Activated naive CD4-positive, alpha-beta T cell (primary cell): ENCODE data around the gene C14orf132.
A peak's percentile ranks its signal among the peaks of the same experiment; 100 is the strongest.

Experiments
- DNase-seq, 4 experiments: peaks; one replicate each; lab custom pipeline; 2025; lab: John Stamatoyannopoulos, UW

C14orf132 gene

DNA sequence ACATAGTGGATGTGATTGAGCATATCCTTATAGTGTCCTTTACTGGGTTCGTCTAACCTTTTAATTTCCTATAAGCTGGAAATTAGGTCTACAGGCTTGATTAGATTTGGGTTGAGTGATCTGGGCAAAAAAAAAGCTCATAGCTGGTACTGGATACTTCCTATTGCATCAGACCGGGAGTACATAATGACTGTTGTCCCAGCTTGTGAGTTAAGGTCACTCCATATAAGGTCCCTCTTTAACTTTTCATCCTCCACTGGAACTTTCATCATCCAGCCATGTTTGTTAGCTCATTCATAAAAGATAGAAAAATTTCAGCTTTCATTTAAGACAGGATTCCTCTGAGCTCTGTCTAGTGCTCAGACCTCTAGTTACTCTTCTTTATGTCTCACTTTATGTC is 80.8 kb downstream of the C14orf132 start:
- DNase-seq, result no peak

DNA sequence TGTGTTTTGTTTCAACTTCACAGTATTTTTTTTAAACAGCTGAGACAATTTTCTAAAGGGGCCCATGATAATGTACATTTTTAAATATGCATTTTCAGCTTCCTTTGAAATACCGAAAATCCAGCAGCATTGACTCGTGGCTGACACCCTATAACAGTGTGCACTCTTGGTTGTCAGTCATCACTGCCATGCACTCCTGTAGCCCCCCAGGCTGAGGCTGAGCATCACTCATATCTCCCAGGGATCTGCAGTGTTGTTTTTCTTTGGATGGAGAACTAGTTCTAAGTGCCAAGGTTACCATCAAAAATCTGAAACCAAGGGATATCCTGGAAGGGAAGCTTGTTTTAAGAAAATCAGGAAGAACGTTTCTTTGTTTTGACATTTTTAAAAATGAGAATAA is 81.2 kb downstream of the C14orf132 start:
- no peak for DNase-seq

DNA sequence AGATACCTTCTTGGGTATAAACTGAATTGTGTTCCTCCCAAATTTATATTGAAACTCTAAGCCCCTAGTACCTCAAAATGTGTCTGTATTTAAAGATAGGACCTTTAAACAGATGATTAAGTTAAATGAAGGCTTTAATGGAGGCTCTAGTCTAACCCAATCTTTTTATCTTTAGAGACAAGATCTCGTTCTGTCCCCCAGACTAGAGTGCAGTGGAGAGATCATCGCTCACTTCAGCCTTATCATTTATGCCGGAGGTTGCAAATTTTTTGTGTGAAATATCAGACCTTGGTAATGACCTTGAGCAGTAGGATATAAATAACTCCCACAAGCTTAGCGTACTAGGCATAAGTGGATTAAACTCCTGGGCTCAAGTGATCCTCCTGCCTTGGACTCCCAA is 81.8 kb downstream of the C14orf132 start:
- no peak for DNase-seq

DNA sequence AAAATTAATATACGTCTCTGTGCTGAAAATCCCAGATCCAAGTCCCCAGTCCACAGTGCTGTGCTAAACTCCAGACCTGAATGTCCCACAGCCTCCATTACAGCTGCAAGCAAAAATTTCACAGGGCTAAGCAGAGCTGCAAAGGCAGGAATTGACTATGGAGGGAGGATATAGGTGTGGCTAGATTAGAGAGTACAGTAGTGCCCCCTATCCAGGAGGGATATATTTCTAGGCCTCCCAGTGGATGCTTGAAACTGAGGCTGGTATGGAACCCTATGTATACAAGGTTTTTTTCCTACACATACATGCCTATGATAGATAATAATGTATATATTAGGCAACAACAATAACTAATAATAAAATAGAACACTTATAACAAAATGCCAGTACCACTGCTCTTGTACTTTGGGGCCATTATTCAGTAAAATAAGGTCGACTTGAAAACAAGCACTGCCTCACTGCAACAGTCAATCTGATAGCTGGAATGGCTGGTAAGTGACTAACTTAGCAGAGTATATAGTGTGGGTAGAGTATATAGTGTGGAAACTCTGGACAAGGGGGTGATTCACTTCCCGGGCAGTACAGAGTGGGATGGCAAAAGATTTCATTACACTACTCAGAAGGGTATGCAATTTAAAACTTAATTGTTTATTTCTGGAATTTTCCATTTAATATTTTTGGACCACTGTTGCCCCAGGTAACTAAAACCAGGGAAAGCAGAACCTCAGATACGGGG is 82.7 kb downstream of the C14orf132 start:
- no peak for DNase-seq

DNA sequence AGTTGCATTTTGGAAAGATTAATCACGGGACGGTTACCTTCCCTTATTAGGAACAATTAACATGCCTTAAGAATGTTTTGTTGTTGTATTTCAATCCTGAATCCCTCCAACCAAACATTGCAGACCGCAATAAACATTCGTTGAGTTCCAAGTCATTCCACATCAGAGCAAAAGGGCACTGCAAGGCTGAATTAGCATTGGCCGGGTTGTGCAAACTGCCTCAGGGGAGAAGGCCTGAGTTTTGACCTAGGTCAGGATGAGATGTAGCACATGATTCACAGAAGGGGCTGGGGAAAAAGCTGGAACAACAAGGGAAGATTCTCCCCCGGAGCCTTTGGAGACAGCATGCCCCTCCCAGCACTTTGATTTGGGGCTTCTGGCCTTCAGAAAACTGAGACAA is 83.3 kb downstream of the C14orf132 start:
- DNase-seq, result no peak

DNA sequence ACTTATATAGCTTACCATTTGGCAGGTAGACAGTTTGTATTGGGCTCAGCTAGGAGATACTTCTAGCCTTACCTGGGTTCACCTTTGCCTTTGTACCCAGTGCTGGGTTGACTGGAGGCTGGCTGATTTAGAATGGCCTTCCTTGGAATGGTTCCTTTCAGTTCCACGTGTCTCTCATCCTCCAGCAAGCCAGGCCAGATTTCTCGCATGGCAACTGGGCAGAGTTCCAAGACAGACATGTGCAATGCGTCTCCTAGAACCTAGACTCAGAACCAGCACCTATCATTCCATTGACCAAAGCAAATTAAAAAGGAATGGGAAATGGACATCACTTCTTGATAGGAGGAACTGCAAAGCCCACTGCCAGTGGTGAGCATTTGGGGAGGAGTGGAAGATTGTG is 86.4 kb downstream of the C14orf132 start:
- no peak for DNase-seq

DNA sequence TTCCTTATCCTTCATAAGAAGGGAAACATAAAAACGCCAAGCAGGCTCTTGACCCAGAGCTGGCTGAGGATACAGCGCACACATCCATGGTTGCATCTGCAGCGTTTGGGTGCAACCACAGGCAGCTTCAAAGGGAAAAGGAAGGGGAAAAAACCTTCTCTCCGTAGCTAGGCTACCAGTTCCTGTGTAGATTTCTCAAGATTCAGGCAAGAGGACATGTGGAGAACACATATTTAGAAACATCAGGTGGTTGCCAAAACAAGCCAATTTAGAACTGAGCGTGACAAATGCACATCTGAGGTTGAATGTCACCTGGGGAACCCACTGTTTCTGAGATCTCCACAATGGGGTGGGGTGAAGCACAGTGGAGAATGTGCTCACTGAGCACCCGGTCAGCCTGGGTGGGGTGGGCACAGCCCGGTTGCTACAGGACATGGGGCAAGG is 87.2 kb downstream of the C14orf132 start:
- peak in 1 of 4 experiments; percentile 8 for DNase-seq

DNA sequence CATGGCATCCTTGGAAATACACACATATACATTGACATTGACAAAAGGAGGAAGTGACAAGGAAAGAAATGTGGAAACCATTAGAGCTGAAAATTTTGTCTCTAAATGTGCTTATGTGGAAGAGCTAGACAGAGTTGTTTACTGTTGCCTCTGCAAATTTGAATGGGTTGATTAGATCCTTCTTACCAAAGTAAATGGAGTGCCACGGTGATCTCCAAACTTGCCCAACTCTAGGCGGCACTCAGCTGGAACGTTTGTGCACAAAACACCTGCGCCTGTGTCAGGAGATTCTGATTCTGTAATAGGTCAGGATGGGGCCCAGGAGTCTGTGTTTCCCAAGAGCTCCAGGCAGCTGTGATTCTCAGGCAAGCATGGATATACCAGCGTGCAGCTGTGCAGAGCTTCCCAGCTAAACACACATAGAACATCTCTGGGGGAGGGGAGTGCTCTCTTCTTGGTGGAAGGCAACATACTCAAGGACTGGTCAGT is 87.7 kb downstream of the C14orf132 start:
- DNase-seq, result no peak

DNA sequence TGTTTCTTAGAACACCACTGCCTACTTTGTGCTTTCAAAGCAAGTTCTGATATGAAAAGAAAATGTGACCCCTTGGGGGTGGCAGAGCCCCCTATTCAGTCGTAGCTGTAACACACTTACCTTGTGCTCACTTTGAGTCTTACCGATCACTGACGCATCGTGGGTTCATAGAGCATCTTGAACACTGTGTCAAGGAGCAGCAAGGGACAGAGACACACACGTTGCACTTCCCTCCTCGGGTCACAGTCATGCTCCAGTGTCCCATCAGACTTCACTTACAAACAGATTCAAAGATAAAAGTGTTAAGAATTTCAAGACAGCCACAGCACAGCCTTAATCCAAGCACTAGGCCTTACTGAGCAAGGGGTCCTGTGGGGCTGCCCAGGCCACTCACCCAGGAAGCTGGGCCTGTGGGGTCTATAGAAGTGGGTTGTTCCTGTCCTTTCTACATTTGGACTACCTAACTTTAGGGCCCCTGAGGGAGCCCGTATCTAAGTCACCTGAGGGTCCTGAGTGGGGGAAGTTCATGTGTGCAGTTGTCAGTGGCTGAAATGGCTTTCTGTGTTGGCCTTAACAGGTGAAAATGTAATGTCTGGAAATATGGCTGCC is 90.1 kb downstream of the C14orf132 start:
- no peak for DNase-seq

DNA sequence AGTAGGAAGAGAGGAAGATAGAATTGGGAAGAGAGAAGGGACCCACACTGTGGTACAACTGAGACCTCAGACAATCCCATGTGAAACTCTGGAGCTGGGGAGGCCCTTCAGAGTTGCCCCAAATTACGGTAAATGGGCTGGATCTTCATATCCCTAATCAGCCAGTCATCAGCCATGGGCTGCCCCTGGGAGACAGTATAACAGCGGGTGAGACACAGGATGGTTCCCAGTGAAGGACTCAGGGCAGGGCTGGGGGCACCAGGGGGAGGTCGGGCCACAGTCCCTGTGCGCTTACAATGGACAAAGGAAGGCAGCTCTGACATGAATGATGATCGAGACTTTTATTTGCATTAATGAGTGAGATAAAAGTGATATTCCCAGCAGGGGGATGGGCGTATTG is 91.2 kb downstream of the C14orf132 start:
- no peak for DNase-seq

DNA sequence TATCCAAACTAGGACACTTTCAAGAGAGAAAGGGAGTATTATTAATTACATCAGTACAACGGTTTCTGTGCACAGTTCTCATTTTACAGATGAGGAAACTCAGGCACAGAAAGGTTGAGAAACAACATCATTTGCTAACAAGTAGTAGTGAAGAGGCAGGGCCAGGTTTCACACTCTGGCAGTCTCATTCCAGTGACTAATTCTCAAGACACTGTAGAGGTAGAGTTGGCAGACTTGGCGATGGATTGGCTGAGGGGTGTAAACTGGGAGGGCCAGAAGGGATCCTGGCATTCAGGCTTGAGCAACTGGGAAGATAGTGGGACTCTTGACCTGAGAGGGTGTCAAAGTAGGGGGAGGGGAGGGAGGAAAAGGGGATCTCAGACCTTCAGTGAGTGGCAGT is 91.7 kb downstream of the C14orf132 start:
- DNase-seq, result no peak

DNA sequence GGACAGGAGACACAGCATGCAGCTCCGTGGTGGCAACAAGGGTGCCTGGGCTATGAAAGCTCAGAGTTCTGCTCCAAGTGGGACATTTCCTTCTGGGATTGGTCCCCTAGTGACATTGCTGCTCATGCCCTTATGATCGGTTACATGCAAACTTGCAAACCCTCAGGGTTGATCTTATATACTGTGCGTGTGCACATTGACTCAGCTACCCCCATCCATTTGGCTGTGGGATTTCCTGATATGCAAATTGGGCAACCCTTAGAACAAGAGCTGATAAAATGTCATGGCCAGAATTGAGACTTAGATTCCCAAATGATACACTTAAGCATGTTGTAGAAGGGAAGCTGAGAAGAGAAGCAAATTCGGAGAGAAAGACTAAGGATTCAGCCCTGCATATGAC is 92.7 kb downstream of the C14orf132 start:
- DNase-seq, result no peak

DNA sequence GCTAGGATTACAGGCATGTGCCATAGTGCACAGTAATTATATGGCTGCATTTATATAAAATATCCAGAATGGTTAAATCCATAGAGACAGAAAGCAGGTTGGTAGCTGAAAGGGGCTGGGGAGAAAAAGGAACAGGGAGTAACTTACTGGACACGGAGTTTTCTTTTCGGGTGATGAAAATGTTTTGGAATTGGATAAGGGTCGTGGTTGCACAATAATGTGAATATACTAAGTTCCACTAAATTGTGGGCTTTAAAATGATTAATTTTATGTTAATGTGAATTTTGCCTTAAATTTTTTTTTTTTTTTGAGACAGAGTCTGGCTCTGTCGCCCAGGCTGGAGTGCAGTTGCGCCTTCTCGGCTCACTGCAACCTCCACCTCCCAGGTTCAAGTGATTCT is 95.3 kb downstream of the C14orf132 start:
- DNase-seq, result no peak

DNA sequence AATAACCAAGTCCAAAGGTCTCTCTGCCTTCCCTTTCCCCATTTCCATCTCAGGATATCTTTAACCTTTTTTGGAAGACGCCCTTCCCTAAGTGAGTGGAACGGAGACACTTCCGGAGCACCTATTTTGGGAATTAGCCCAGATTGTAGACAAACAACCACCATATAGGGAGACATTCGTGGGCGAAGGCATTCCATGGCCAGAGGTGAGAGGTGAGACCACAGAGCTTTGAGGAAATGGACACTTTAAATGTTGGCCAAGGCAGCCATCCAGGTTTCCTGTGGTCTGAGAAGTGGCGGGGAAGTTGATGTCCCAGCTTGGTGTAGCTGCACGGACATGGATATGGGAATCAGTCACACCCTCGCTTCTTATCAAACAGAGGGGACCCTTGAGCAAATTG is 96.1 kb downstream of the C14orf132 start:
- no peak for DNase-seq

DNA sequence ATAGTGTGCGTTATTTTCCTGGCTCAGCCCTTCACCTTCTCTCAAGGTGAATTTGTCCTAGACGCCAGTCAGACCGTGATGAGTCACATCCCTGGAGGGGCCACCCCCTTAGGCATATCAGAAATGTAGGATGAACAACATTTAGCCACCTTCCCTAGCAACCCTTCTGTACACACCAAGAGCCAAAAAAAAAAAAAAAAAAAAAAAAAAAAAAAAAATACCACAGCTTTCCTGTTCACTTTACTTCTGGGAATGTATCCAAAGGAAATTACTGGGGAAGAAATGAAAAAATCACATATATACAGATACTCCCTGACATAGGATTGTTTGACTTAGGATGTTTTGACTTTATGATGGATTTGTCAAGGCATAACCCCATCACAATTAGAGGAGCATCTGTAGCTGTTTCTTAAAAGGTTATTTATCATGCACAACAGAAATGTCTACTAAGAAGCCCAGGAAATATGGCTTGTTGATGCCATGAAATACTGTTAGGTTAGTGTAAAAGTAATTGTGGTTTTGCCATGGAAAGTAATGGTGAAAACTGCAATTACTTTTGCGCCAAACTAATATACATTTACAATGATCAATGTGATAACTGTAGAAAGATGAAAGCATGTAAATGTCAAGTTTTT is 97.3 kb downstream of the C14orf132 start:
- DNase-seq, result no peak

DNA sequence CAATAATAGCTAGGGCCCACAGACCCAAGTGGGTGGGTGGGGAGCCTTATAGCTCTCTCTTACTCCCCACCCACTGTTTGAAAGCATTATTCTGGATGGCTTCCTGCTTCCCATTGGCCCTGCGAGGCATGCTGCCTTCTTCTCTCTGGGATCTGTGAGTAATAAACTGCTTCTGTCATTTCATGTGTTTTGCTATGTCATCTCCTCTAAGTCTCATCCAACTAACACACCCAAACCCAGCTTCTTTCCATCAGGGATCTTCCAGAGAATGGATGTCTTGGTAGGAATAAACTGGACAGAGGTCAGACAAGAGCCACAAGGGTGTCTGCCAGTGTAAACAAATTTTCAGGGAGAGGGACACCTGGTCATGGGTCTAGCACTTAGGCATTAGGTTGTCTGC is 99.1 kb downstream of the C14orf132 start:
- DNase-seq, result no peak

DNA sequence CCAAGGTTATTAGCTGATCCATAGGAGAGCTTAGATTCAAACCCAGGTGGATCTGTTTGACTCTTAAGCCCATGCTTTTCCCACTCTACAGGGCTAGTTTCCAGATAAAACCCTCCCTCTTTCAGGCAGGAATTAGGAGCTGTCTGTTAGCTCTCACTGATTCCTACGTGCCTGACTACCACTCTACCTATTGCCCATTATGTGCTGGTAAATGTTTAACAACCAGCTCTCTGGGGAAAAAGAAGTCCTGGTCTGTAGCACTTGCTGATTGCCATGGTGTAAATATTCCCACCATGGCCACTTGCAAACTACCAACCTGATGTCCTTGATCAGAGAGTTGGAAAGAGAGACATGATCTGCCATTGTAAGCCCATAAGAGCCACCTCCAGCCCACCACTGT is 100.0 kb downstream of the C14orf132 start:
- DNase-seq, result no peak

DNA sequence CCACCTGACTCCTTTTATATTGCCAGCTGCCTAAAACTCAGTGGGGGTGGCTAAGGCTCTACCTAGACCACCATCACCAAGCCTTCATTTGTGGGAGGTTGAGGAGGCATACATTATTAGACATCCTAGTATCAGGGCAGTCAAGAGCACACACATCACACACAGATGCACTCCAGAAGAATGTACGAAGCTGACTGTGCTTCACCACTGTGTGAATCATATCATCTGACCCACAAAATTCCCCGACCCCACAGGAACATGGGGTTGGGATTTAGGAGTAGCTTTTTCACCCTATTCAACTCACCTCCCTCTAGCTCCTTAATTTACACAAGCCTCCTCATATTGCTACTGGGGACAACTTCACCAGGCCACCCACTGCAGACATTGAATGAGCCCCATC is 100.7 kb downstream of the C14orf132 start:
- no peak for DNase-seq

DNA sequence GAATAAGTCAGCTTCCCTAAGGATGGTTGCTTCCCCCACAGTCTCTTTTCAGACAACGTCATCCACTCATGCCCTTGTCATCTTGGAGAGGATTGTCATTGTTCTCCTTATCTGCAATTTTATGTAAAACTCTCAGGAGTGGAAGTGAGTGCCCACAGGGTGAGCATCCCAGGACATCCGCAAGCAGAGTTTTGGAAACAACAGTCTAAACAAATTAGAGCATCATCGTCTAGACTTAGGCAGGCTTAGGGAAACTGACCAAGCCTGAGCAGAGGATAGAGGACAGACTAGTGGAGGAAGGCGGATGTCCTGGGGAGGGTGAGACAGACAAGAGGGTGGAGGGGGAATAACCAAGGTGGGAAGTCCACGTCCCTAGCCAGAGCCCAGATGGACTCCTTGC is 101.8 kb downstream of the C14orf132 start:
- no peak for DNase-seq
